IPS-15b (cell line): ENCODE data around the gene FAM53B.

Experiments
- H3K27me3 ChIP-seq: one replicate; pipeline ENCODE4 v1.6.1; 2013; ENCODE audit warnings: low read length; ENCODE audit not compliant: control insufficient read depth, insufficient read depth
- H3K36me3 ChIP-seq: one replicate; pipeline ENCODE4 v1.6.1; 2013; ENCODE audit warnings: low read length; ENCODE audit not compliant: control insufficient read depth, insufficient read depth
- H3K4me1 ChIP-seq: one replicate; pipeline ENCODE4 v1.6.1; 2013; ENCODE audit warnings: mild to moderate bottlenecking, low read length; ENCODE audit not compliant: control insufficient read depth, insufficient read depth
- H3K4me3 ChIP-seq: one replicate; pipeline ENCODE4 v1.5.1; 2013; ENCODE audit warnings: low read depth, low read length
- H3K9ac ChIP-seq: one replicate; pipeline ENCODE4 v1.6.1; 2013; ENCODE audit warnings: low read depth, mild to moderate bottlenecking, low read length
- H3K9me3 ChIP-seq: one replicate; pipeline ENCODE4 v1.6.1; 2013; ENCODE audit warnings: mild to moderate bottlenecking, low read length; ENCODE audit not compliant: control insufficient read depth, insufficient read depth

Gene FAM53B

GRCh38 chr10:124657806-124658205 lies 86.4 kb downstream of the FAM53B start:
- Histone ChIP-seq H3K9ac (no peak overlapping the region), H3K36me3 (no peaks in the 10 kb centered on the region)

DNA sequence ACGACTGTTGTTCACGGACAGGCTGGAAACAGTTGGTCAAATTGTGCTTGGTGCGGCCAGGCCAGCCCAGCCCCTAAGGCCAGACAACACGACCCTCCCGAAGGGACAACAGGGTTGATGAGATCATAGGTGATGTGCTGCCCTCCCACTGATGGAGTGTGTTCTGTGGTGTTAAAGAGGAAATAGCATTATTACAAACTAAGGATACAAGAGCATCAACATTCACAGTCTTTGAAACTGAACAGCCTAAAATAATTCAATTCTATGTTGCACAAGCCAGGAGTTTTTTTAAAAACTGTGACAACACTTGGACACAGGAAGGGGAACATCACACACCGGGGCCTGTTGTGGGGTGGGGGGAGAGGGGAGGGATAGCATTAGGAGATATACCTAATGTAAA lies 87.6 kb downstream of the FAM53B start:
- Histone ChIP-seq H3K27me3 (no peaks in the 10 kb centered on the region), H3K9me3 (no peaks in the 10 kb centered on the region), H3K9ac (no peak overlapping the region), H3K36me3 (no peaks in the 10 kb centered on the region), H3K4me1 (peaks cover 6% of the 10 kb centered on the region), H3K4me3 (no peak overlapping the region)

More at GRCh38 chr10:124657806-124658205, 86.4 kb downstream of the FAM53B start:
- no peak overlapping the region for H3K4me3 ChIP-seq
- H3K4me1 ChIP-seq = peaks cover 6% of the 10 kb centered on the region
- H3K27me3 ChIP-seq = no peaks in the 10 kb centered on the region
- H3K9me3 ChIP-seq = no peaks in the 10 kb centered on the region

DNA sequence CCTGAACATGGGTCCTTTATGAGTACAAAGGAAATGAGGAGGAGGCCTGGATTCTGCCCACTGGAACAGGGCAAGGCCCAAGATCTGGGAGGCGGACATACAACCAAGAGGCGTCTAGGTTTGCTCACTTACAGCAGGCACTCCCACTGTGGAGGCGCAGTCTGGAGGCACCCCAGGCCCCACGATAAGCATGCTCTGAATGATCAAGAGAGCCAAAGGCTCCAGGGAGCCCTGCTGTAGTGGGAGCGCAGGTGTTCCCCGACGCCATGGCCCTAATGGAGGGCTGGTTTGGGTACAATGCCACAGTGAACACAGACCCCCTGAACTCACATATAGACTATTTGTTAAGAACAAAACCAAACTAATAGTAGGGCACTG lies 88.1 kb downstream of the FAM53B start:
- peaks cover 6% of the 10 kb centered on the region for H3K4me1 ChIP-seq
- H3K4me3 ChIP-seq = no peak overlapping the region
- no peaks in the 10 kb centered on the region for H3K27me3 ChIP-seq
- no peaks in the 10 kb centered on the region for H3K9me3 ChIP-seq
- no peaks in the 10 kb centered on the region for H3K36me3 ChIP-seq
- no peak overlapping the region for H3K9ac ChIP-seq

- H3K4me3 ChIP-seq = no peak overlapping the region
- peaks cover 10% of the 10 kb centered on the region for H3K4me1 ChIP-seq
- no peaks in the 10 kb centered on the region for H3K9me3 ChIP-seq
- no peak overlapping the region for H3K9ac ChIP-seq
- H3K36me3 ChIP-seq = no peaks in the 10 kb centered on the region
- no peaks in the 10 kb centered on the region for H3K27me3 ChIP-seq
These were observed 88.7 kb downstream of the FAM53B start for GRCh38 chr10:124655191-124656112.

DNA sequence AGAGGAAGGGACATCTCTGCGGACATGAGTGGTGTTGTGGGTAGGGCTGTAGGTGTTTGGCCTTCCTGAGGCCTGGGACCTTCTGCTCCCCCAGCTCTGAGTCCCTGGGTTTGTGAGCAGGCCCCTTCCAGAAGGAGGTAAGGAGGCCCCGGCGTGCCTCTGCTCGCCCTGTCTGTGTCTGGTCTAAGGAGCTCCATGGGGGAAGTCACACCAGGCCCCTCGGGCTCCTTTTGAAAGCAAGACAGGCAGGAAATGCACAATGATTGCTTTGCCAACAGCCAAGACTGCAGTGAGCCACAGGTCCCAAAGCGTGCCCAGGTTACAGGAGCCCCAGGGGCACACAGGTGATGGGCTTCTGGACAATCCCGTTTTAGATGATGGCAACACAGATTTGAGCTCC lies 89.5 kb downstream of the FAM53B start:
- peaks cover 10% of the 10 kb centered on the region for H3K4me1 ChIP-seq
- H3K36me3 ChIP-seq = no peaks in the 10 kb centered on the region
- H3K27me3 ChIP-seq = no peaks in the 10 kb centered on the region
- no peak overlapping the region for H3K9ac ChIP-seq
- H3K9me3 ChIP-seq = no peaks in the 10 kb centered on the region
- H3K4me3 ChIP-seq = no peak overlapping the region

DNA sequence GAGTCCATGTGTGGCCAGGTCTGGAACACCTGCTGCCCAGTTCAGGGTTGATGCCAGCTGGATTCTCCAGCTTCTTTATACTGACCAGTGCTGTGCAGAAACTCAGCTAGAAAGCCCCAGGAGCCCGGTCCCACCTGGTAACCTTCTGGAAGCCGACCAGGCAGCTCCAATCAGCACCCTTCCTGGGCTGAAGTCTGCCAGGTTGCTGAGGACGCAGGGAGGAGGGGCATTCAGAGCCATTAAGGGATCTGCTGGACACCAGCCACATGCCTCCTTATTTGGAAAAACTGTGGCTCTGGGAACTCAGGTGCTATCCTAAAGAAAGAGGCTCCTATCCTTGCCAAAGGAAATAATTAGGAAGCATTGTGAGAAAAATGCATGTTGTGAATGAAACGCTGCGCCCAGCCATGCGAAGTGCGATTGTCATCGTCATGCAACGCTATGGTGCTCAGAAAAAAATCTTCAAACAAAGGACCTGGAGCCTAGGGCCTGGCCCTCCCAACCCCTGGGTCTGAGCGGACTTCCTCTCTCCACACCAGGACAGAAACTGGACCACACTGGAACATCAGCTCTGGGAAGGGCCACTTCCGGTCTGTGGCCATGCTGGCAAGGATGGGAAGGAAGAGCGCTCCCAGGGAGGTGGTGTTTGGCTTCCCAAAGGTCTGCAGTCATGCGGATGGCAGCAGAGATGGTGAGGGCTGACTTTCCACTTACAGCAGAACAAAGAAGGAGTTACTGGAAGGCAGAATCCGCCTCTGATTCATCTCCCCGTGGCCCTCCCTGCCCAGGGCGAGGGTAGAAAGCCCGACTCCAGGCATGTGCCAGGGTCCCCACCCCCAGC lies 90.1 kb downstream of the FAM53B start:
- peaks cover 10% of the 10 kb centered on the region for H3K4me1 ChIP-seq
- no peak overlapping the region for H3K4me3 ChIP-seq

GRCh38 chr10:124653311-124653710 lies 90.9 kb downstream of the FAM53B start:
- Histone ChIP-seq H3K9me3 (no peaks in the 10 kb centered on the region), H3K4me3 (no peak overlapping the region), H3K27me3 (no peaks in the 10 kb centered on the region), H3K36me3 (no peaks in the 10 kb centered on the region), H3K4me1 (peaks cover 10% of the 10 kb centered on the region), H3K9ac (no peak overlapping the region)

More for the DNA sequence above, 90.1 kb downstream of the FAM53B start:
- H3K9ac ChIP-seq = no peak overlapping the region
- no peaks in the 10 kb centered on the region for H3K9me3 ChIP-seq
- H3K36me3 ChIP-seq = no peaks in the 10 kb centered on the region
- H3K27me3 ChIP-seq = no peaks in the 10 kb centered on the region

- H3K4me3 ChIP-seq = no peak overlapping the region
- no peaks in the 10 kb centered on the region for H3K36me3 ChIP-seq
- H3K4me1 ChIP-seq = peaks cover 10% of the 10 kb centered on the region
- no peaks in the 10 kb centered on the region for H3K27me3 ChIP-seq
- no peak overlapping the region for H3K9ac ChIP-seq
- H3K9me3 ChIP-seq = no peaks in the 10 kb centered on the region
These were observed 91.5 kb downstream of the FAM53B start for GRCh38 chr10:124652701-124653100.

DNA sequence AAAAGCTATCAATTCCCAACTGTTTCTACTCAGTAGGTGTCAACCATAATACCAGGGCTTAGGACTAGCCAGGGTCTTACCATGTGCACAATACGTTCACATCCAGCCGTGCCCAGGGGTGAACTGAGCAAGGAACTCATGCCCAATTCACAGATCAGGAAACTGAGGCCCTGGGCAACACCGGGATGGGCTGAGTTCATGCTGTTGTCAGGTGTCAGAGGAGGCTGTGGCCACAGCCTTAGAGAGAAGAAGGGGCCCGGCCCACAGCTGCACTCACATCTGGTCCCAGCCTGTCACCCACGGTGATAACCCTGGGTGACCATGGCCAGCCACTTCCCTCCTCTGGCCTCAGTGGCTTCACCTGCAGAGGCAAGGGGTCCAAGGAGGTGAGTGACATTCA lies 92.0 kb downstream of the FAM53B start:
- H3K4me1 ChIP-seq = peaks cover 10% of the 10 kb centered on the region
- H3K9me3 ChIP-seq = no peaks in the 10 kb centered on the region
- H3K27me3 ChIP-seq = no peaks in the 10 kb centered on the region
- H3K36me3 ChIP-seq = no peaks in the 10 kb centered on the region
- no peak overlapping the region for H3K4me3 ChIP-seq
- H3K9ac ChIP-seq = no peak overlapping the region

DNA sequence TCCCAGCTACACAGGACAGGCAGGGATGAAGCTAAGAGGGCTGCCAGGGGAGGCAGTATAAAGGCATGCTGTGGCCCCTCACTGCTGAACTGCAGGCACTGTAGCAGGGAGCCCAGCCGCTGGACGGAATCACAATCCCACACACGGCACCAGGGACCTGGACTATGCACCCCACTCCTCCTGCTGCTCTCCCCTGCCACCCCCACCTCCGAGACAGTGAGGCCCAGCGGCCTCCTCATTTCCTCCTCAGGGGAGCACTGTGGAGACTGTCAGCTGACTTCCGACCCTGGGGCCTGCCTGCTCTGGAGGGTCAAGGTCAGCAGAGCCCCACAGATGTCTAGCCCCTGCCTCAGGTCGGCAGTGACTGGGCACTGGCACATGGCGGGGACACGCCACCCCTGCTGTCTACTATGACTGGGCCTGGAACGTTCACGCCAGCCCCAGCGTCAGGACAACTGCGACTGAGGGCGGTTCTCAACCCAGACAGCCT lies 92.7 kb downstream of the FAM53B start:
- Histone ChIP-seq H3K27me3 (no peaks in the 10 kb centered on the region), H3K9me3 (no peaks in the 10 kb centered on the region), H3K4me3 (no peak overlapping the region), H3K9ac (peak overlapping the region; percentile 37), H3K36me3 (no peaks in the 10 kb centered on the region), H3K4me1 (peaks cover 10% of the 10 kb centered on the region)

- peaks cover 10% of the 10 kb centered on the region for H3K4me1 ChIP-seq
- no peak overlapping the region for H3K4me3 ChIP-seq
- H3K36me3 ChIP-seq = no peaks in the 10 kb centered on the region
- H3K27me3 ChIP-seq = no peaks in the 10 kb centered on the region
- H3K9me3 ChIP-seq = no peaks in the 10 kb centered on the region
- H3K9ac ChIP-seq = peak overlapping the region; percentile 60
These were observed 93.3 kb downstream of the FAM53B start for GRCh38 chr10:124650820-124651401.
